ENCODE measurements around the gene TRAPPC10.
A peak's percentile ranks its signal among the peaks of the same experiment; 100 is the strongest.

The TRAPPC10 gene, protein sequence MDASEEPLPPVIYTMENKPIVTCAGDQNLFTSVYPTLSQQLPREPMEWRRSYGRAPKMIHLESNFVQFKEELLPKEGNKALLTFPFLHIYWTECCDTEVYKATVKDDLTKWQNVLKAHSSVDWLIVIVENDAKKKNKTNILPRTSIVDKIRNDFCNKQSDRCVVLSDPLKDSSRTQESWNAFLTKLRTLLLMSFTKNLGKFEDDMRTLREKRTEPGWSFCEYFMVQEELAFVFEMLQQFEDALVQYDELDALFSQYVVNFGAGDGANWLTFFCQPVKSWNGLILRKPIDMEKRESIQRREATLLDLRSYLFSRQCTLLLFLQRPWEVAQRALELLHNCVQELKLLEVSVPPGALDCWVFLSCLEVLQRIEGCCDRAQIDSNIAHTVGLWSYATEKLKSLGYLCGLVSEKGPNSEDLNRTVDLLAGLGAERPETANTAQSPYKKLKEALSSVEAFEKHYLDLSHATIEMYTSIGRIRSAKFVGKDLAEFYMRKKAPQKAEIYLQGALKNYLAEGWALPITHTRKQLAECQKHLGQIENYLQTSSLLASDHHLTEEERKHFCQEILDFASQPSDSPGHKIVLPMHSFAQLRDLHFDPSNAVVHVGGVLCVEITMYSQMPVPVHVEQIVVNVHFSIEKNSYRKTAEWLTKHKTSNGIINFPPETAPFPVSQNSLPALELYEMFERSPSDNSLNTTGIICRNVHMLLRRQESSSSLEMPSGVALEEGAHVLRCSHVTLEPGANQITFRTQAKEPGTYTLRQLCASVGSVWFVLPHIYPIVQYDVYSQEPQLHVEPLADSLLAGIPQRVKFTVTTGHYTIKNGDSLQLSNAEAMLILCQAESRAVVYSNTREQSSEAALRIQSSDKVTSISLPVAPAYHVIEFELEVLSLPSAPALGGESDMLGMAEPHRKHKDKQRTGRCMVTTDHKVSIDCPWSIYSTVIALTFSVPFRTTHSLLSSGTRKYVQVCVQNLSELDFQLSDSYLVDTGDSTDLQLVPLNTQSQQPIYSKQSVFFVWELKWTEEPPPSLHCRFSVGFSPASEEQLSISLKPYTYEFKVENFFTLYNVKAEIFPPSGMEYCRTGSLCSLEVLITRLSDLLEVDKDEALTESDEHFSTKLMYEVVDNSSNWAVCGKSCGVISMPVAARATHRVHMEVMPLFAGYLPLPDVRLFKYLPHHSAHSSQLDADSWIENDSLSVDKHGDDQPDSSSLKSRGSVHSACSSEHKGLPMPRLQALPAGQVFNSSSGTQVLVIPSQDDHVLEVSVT

DNA sequence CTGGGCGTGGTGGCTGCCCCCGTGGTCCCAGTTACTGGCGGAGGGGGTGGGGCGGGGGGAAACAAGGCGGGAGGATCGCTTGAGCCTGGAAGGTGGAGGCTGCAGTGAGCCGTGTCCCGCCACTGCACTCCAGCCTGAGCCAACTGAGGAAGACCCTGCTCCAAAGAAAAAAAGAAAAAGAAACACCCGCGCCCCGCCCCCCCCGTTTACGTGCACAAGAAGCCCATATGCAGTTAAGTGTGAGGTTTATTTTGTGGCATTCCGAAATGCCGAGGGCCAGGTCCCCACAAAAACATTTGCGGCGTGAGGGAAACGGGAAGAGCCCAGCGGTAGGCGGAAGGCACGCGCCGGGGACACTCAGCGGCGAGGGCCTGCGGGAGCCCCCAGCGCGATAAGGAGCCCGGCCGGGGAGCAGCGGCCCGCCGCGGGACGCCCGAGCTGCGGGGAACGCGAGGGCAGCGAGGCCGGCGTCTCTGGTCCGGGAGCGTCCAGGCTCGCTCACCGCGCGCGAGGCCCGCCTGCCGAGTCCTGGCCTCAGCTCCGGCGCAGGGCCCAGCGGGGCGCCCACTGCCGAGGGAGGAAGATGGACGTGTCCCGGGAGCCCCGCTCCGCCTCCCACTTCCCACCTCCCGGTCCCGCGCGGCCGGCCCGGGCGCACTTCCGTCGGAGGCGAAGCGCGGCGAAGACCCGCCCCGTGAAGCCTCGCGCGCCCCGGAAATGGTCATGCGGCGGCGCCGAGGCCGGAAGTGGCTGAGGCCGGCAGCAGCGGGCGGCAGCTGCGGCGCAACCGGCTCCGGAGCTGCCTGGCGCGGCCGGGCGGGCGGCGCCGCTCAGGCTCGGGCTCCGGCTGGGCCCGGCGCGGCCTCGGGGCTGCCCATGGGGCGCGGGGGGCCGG lies at the start of gene TRAPPC10:
Gene TRAPPC10 (plus strand): TSS at position 731 of the 895 bp plus-strand sequence. CDS start 185 bp downstream, outside the sequence.
- peak; percentile 93 for DNase-seq

DNA sequence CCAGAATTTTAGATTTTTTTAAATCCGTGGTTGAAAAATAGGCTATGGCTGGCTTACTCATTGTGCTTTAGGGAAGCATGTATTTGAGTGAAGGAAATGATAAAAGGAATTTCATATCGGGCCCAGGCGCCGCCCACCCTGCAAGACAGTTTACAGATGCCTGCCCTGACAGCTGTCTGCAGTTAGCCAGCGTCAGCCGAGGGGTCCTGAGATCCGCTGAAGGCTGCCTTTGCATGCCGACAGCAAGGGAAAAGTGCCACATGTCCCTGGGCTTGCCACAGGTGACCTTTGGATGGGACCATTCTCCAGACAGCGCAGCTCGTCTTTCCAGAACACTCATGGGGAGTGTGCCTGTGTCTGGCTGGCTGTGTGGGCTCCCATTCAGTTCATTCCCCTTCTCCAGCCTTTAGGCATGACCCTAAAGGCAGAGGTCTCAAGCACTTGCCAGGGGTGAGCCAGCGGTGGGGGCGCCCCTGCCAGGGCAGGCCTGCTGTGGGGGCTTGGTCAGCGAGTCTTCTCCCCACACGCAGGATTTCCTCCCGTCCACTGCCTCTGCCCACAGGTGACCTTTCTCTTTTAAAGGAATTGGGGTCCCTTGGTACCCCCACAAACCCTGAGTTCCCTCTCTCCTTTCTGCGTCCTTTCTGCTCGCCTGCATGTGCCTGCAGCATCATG lies 46.1 kb upstream of the TRAPPC10 start:
- no peak for DNase-seq

DNA sequence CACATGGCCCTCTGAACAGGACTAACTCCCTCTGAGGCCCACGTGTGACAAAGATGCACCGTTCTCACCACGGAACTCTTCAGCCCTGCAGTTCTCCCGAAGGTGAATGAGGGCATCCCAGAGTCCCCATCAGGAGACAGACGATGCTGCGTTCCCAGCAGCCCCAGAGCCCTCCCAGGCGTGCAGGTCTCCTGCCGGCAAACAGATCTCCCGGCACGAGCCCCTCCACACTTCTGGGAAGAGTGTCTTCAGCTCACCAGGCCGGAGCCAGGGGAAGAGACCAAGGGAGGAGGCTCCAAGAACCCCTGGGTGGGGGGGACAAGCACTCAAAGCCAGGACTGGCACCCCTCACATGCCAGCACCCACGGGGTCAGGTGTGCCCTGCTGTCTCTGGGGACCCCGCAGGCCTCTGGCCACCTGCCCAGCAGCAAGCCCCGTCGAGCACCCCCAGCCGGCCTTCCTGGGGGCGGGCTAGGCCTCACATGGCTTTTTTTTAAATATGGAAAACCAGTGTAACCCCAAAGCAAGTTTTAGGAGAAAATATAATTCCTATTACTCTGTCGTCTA lies 45.1 kb upstream of the TRAPPC10 start:
- no peak for DNase-seq

DNA sequence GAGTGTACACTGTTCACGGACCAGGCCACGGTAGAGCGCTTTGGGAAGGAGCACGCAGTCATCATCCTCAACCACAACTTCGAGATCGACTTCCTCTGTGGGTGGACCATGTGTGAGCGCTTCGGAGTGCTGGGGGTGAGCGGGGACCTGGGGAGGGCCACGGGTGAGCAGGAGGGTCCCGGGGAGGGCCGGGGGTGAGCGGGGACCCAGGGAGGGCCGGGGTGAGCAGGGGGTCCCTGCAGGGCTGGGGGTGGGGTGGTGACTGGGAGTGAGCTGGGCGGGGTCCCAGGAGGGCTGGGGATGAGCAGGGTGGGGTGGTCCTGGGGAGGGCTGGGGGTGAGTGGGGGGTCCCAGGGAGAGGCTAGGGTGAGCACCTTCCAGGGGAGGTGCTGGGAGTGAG lies 44.1 kb upstream of the TRAPPC10 start:
- no peak for DNase-seq

DNA sequence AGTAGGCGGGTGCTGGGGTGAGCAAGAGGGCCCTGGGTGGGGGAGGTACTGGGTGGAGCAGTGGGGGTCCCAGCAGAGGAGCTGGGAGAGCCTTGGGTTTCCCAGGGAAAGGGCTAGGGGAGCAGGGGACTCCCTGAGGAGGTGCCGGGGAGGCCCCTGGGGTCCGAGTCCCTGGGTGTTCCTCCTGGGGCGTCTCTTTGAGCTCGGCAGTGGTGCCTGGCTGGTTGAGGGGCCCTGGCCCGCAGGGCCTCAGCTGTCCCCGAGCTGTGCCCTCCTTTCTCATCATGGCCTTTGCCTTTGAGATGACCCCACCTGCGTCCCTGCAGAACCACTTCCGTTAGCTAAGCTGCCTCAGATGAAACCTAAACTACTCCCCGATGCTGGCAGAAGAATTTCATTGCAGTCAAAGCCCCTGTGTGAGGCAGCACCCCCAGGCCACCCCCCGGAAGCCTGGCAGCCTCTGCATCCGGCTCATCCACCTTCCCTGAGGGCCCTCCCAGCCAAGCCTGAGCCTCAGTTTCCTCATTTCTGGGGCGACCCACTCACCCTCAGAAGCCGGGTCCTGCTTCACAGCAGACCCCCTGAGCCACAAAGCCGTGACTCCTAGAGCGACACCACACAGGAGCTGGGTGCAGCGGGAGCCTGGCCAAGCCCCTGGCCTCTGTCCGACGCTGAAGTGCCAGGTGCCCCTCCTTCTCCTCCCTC lies 43.5 kb upstream of the TRAPPC10 start:
- no peak for DNase-seq

DNA sequence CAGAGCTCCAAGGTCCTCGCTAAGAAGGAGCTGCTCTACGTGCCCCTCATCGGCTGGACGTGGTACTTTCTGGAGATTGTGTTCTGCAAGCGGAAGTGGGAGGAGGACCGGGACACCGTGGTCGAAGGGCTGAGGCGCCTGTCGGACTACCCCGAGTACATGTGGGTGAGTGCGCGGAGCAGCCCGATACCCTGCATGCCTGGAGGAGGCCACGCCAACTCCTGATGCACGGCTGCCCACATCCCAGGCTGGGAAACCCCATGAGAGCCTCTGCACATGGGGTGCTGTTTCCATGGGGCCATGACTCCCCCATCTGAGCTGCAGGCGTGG lies 43.0 kb upstream of the TRAPPC10 start:
- no peak for DNase-seq

DNA sequence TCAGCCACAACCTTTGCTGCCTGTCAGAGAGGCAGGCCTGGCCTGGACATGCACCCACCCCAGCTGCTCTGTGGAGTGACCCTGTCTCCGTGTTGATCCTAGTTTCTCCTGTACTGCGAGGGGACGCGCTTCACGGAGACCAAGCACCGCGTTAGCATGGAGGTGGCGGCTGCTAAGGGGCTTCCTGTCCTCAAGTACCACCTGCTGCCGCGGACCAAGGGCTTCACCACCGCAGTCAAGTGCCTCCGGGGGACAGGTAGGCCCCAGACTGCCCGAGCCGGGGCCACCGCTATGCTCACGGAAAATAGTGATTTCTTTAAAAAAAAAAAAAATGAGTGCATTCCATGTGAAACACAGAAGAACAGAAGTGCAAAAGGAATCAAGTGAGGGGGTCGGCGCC lies 41.6 kb upstream of the TRAPPC10 start:
- DNase-seq, result no peak

DNA sequence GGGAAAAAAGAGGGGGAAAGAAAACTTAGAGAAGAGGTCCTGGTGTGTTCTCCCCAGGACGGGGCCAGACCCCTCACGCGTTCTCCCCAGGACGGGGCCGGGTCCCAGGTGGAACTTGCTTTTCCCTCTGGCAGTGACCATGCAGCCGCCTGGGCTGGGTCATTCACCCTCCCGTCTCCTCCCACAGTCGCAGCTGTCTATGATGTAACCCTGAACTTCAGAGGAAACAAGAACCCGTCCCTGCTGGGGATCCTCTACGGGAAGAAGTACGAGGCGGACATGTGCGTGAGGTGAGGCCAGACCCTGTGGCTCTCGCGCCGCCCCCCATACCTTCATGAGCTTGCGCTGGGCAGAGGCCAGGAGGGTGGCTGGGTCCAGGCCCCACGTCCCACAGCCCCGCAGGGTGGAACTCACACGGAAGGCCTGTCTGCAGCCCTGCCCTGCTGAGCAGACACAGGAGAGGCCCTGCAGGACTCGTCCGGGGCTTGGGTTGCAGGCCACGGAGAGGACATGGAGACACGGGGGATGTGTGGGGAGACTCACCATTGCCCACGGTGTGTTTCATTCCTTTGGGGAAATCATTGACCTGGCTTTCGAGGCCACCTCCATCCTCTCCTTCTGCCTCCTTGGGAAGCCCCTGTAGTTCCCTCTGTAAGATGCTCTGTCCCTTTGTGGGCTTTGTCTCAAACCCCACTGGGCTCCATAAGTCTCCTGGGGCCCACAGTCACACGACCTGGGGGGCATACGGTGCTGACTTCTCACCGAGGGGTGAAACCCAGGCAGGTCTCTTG lies 40.7 kb upstream of the TRAPPC10 start:
- DNase-seq, result no peak

DNA sequence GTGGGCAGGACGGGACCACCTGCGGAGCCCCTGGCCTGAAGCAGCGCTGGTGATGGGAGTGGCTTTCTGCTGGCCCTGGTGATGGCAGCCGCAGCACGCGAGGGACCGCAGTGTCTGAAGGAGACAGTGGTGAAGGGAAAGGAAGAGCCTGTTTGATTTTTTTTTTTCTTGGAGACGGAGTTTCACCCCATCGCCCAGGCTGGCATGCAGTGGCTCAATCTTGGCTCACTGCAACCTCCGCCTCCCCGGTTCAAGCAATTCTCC lies 40.2 kb upstream of the TRAPPC10 start:
- no peak for DNase-seq

DNA sequence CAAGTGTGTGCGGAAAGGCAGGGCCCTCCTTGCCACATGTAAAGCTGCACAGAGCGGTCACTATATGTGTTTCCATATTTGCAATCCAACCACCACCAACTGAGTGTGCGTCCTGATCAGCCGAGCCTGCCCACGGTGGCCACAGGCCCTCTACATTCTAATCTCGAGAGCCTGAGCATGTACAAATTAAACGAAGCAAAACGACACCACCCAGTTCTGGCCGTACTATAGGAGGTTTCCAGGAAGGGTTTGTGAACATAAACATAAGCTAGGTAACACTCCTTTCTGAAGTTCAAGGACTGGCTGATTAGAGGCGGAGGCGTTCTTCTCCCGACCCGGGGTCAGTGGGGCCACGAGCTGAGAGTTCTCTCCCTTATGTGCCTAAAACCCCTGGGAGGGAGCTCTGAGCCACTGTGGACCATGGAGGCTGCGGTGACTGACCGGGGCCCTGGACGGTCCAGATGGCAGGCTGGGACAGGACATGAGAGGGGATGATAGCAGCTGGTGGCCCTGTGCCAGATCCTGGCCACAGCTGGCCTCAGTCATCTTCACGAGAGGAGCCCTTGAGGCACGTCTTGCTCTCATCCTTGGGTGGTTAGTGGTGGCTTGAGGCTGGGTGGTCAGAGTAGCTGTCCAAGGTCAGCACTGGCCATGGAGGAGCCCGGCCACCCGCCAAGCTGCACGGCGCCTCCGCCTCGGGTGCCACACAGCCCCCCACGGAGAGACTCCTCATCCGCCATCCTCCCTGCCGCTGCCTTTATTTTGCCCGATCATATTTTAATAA lies 39.1 kb upstream of the TRAPPC10 start:
- no peak for DNase-seq

DNA sequence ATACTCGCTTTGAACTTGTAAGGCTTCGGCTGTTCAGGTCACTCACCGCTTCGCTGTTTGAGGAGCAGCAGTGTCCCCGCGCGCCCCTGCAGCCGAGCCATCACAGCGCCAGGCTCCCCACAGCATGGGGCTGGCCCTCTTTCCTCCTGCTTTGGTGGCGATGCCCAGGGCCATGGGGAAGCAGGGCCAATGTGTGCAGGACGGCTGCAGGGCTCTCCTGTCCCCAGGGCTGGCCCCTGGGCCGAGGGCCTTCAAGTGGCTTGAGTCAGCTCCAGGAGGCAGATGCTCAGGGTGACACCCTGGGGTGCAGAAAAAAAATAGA lies 38.5 kb upstream of the TRAPPC10 start:
- no peak for DNase-seq

DNA sequence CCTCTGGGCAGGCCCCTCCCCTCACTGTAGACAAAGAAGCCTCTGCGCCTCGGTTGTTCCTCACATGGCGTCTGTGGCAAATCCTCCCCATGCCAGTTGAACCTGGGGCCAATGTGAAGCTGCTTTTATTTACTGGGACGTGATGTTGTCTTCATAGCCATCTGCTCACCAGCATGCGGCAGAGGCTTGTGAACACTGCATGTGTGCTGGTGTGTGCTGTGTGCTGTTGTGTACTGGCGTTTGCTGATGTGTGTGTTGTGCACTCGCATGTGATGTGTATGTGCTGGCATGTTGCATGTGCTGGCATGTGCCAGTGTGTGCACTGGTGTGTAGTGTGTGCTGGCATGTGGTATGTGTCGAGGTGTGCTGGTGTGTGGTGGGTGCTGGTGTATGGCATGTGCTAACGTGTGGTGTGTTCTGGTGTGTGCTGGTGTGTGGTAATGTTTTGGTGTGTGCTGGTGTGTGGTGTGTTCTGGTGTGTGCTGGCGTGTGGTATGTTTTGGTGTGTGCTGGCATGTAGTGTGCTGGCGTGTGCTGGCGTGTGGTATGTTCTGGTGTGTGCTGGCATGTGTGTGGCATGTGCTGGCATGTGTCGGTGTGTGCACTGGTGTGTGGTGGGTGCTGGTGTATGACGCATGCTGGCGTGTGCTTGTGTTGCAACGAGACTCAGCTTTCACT lies 37.2 kb upstream of the TRAPPC10 start:
- DNase-seq, result no peak

DNA sequence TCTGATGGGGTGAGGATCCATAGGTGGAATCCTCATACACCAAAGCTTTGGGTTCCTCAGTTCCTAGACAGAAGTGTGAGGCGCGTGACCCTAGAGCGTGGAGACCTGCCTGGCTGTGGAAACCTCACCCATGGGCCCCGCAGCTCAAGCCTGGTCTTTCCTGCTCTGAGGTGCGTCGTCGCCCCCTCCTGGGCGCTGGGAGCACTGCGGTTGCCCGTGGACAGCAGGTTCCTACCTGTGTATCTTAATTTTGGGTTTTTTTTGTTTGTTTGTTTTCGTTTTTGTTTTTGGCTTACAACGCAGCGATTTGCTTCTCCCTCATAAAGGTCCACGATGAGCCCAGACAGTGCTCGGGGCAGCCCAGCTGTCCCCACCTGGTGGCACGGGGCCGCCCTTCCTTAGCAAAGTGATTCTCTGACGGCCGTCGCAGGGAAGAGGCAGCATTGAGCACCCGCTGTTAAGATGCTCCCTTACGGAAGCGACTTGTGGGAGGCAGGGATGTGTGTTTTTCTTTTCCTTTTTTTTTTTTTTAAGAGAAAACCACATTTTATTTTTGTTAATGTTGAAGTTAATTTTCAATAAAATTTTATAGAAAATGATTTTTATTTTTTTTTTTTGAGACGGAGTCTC lies 36.5 kb upstream of the TRAPPC10 start:
- peak; percentile 75 for DNase-seq

DNA sequence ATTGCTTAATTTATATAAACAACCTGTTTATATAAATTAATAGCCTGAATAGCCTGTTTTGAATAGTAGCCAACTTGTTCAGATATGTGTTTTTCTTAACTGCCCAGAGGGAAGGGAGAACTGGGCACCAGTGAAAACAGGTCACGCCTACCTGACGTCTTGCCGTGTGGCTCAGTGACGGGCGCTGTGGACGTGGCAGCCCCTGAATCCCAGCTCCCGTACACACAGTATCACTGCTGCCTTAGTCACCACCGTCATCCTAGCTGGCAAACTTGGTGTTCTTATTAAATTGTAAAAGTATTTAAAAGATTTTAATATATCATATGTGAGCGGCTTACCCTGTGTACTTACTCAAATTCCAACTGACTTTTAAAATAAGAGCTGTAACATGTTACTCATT lies 35.4 kb upstream of the TRAPPC10 start:
- no peak for DNase-seq

DNA sequence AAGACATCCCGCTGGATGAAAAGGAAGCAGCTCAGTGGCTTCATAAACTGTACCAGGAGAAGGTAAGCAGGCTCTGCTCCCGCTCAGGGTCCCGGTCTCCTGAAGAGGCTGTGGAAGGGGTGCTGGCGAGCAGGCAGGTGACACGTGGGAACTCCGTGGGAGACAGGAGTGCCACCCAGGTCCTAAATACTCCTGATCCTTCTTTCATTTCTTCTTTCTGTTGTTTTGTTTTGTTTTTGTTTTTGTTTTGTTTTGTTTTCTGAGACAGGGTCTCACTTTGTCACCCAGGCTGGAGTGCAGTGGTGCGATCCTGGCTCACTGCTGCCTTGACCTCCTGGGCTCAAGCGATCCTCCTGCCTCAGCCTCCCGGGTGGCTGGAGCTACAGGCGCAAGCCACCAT lies 34.0 kb upstream of the TRAPPC10 start:
- no peak for DNase-seq

DNA sequence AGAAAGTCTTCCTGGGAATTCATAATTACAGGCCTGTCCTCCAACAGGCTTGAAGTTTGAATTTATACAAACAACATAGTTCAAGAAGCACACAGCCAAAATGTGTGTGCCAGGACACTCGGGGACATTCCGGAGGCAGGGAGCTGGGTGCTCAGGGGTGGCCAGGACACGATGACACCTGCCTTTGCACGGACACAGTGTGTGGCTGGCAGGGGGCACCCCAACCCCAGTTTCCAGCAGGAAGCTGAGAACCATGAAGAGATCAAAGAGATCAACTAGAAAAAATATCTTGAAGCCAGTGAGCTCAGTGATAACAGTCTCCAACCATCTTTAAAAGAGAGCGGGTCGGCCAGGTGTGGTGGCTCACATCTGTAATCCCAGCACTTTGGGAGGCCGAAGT lies 32.5 kb upstream of the TRAPPC10 start:
- peak; percentile 22 for DNase-seq

DNA sequence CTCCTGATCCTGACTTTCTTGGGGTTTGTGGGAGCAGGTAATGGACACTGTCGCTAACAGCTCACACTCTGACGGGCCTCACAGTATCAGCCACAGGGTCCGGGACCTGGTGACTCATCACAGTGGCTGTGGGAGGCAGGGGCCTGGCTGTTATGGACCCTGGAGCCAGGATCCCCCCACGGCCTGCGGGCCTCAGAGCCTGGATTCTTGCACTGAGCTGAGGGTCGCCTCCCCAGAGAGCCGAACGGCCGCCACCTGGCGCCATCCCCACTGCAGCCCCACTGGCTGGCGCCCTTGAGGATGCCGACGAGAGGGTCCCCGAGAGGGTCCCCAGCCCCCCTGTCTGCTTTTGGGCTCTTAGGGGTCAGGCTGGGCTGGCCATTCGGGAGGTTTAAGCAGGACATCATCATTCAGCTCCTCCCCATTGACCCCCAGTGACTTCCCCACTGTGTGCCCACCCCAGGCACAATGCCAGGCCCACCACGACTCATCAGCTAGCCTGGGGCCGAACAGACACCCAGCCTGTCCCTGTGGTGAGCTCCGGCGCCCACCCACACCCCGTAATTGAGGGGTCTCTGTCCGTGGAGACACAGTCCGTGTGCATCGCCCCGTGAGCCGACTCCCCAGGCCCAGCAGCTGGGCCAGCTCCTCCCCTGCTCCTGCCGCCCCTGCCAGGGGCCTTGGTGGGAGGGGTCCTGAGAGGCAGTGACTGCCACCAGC lies 30.8 kb upstream of the TRAPPC10 start:
- DNase-seq, result no peak

DNA sequence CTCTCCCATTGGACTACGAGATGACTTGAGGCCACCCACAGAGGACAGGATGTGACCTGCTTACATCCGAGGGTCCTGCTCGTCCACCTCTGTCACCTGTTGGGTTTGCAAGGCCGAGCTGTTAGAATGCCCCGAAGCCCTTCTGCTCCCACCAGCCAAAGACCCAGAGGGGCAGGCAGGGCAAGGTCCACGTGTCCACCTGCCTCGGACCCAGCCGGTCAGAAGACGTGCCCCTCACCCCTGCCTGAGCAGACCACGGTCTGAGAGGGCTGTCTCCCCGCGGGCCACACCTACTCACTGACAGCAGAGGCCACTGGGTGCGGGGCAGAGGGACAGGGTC lies 30.3 kb upstream of the TRAPPC10 start:
- no peak for DNase-seq

Data from midbrain (tissue), 1 donor.